ENCODE measurements around the gene HOXB13.

DNA sequence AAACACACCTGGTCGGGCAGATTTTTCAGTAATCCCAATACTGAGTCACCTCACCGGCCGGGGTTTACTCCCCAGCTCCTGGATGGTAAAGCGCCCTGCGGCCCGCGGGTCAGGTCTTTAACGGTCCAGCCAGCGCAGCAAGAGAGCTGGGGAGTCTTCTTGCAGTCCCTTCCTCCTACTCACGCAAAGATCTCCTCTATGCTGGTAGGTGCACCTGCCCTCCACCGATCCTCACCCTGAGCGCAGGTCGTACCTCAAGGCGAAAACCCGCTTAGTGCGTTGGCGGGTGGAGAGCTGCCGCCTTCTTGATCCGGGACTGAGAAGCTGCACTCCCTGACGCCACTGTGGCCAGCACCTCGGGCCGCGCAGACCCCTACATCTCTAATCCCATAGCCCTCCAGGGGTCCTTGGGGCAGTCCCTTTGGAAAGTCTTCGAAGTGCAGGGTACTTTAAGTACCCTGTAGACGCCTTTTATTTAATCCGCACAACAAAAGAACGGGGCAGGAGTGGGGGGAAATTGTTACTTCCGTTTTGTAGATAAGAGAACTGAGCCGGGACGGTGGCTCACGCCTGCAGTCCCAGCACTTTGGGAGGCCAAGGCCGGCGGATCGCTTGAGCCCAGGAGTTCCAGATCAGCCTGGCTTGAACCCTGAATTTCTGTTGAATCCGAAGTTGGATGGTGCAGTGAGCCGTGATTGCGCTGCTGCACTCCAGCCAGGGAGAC is 10.4 kb upstream of the HOXB13 start:
- TF ChIP-seq, protein P1, sequence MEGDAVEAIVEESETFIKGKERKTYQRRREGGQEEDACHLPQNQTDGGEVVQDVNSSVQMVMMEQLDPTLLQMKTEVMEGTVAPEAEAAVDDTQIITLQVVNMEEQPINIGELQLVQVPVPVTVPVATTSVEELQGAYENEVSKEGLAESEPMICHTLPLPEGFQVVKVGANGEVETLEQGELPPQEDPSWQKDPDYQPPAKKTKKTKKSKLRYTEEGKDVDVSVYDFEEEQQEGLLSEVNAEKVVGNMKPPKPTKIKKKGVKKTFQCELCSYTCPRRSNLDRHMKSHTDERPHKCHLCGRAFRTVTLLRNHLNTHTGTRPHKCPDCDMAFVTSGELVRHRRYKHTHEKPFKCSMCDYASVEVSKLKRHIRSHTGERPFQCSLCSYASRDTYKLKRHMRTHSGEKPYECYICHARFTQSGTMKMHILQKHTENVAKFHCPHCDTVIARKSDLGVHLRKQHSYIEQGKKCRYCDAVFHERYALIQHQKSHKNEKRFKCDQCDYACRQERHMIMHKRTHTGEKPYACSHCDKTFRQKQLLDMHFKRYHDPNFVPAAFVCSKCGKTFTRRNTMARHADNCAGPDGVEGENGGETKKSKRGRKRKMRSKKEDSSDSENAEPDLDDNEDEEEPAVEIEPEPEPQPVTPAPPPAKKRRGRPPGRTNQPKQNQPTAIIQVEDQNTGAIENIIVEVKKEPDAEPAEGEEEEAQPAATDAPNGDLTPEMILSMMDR (IDR thresholded peaks at IDR 0.05) = no peak
- TF ChIP-seq POLR2A (IDR thresholded peaks at IDR 0.05) (no peak), EP300 (IDR thresholded peaks at IDR 0.05) (no peak), POLR2AphosphoS5 (IDR thresholded peaks at IDR 0.05) (no peak)

Measured in stomach (tissue), 4 donors.